CD4-positive, alpha-beta T cell treated with Interleukin-6 at 100 ng/mL for 8 hours (primary cell): ENCODE results near the gene IFT25.
"Not testable (repeated sequence)": the region's sequence is repeated elsewhere in the genome, so short reads cannot be mapped to it uniquely, and the experiment has no call there.

ENCODE experiments used
- DNase-seq: peaks from one replicate; pipeline ENCODE4 v3.0.0-alpha.2; 2020; ENCODE audit warnings: mixed read lengths, low spot score

The IFT25 gene

DNA sequence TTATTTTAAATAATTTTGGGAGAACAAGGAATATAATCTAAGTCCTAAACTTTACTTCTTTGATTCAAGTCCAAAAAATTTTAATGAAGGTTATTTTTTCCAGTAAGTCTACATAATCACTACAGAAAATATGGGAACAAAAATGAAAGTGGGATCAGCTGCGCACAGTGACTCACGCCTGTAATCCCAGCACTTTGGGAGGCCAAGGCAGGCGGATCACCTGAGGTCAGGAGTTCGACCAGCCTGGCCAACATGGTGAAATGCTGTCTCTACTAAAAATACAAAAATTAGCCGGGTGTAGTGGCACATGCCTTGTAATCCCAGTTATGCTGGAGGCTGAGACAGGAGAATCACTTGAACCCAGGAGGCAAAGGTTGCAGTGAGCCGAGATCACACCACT is 61.9 kb downstream of the IFT25 start:
- not testable (repeated sequence) for DNase-seq

GRCh38 chr1:53881853-53882252 is 63.6 kb downstream of the IFT25 start:
- not testable (repeated sequence) for DNase-seq

DNA sequence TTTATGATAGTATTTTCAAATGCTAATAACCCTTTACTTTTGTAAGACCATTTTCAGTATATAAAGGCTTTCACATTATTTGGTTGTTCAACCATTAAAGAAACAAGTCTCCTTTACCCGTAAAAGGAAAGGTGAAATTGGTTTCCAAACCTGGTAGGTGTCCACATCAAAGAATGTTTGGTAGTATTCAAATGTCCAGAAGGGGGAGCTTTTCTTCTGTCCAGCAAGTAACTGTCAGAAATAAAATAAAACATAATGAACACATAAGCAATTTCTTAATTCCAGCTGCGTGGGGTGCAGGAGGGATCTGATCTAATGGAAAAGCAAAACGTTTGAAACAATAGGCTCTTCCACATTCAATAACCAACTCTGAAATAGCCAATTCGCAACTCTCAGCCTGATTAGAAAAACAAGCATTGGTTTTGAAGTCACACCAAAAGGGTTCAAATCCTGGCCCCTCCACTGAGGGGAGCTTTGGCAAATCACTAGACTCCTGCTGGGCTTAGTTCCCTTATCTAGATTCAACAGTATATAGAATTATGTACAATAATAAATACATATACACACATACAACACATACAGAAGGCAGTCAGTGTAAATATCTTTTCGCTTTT is 66.9 kb downstream of the IFT25 start:
- DNase-seq = peak; percentile 19

DNA sequence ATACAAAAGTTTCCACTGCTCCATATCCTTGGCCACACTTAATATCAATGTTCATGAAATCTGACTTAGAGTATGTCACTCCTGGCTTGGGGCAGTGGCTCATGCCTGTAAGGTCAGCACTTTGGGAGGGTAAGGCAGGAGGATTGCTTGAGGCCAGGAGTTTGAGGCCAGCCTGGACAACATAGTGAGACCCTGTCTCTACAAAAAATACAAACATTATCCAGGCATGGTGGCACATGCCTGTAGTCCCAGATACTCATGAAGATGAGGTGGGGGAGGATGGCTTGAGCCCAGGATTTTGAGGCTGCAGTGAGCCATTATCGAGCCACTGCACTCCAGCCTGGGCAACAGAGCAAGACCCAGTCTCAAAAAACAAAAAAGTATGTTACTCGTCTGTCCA is 70.3 kb downstream of the IFT25 start:
- DNase-seq = not testable (repeated sequence)

- DNase-seq = no peak
Observed at GRCh38 chr1:53871773-53872484, 73.6 kb downstream of the IFT25 start.
